ENCODE measurements around the gene PTCD1. TPM values are rescaled to one million over a fixed set of nuclear protein-coding genes. Genes with fewer than 3 reads are reported as not detected.

PTCD1 gene
- total and polyA plus RNA-seq, 2 experiments from 2014 or later: 12.2 to 13.4 TPM

DNA sequence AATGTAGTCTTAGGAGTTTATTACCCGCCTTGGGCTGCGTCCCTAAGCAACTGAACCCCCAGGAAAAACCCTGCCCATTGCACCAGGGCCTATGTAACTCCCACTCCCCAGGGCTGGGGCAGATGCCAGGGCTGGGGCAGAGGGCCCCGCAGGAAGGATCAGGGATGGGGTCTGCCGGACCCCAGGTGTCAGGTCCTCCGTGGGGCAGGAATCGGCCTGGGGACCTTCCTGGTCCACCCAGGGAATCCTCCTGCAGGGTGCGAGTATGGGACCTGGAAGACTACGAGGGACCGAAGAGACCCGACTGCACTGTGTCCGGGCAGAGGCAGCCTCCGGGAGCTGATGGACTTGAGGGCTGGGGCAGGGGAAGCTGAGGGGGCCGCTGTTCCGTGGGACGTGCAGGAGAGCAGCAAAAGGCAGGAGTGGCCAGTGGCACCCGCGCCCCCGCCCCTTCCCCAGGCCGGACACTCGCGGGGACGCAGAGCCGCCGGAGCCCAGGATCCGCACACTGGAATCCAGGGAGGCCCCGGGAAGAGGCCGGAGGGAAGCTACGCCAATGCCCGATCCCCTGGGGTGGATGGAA lies 29.8 kb upstream of the PTCD1 start:
- H4K20me1 ChIP-seq (replicated peaks; ENCODE audit: insufficient read depth): peaks cover 8% of the 10 kb centered on the region
- no peak overlapping the region for H3K4me3 ChIP-seq
- H2AFZ ChIP-seq: no peak overlapping the region
- no peaks in the 10 kb centered on the region; the same call in 1 of the 2 replicates for H3K36me3 ChIP-seq (ENCODE audit: insufficient read depth)
- H3K79me2 ChIP-seq (replicated peaks; ENCODE audit: insufficient read depth): peaks cover 30% of the 10 kb centered on the region
- ATAC-seq (no peak), DNase-seq (ENCODE audit: low spot score) (no peak)
- H3K27ac ChIP-seq (ENCODE audit: low read depth): no peak overlapping the region
- H3K4me1 ChIP-seq (ENCODE audit: insufficient read depth): peaks cover 13% of the 10 kb centered on the region
- Mint-ChIP-seq H3K27me3 (ENCODE audit: insufficient read depth, low read depth, poor library complexity) (peaks cover 17% of the 10 kb centered on the region), H3K36me3 (ENCODE audit: low read depth) (peaks cover 15% of the 10 kb centered on the region), H3K4me3 (no peak overlapping the region), H3K27ac (no peak overlapping the region), H3K4me1 (peaks cover 15% of the 10 kb centered on the region), H3K9me3 (peaks cover 2% of the 10 kb centered on the region; the same call in 1 of the 3 replicates)
- no peaks in the 10 kb centered on the region for H3K9me2 ChIP-seq (ENCODE audit: insufficient read depth)
- TF ChIP-seq STAT1 (IDR thresholded peaks at IDR 0.05; ENCODE audit: unreplicated experiment) (no peak), ZNF114 (CRISPR knock-in tag; IDR thresholded peaks at IDR 0.05) (no peak), CREB1 (CRISPR knock-in tag; IDR thresholded peaks at IDR 0.05; ENCODE audit: low read depth) (no peak), EZH2 (IDR thresholded peaks at IDR 0.05; ENCODE audit: low read depth, unreplicated experiment) (no peak), POLR2AphosphoS5 (IDR thresholded peaks at IDR 0.05; ENCODE audit: low read depth) (no peak), ZNF331 (CRISPR knock-in tag; IDR thresholded peaks at IDR 0.05; ENCODE audit: low read depth) (no peak), EZH2phosphoT487 (IDR thresholded peaks at IDR 0.05; ENCODE audit: unreplicated experiment) (no peak)
- TF ChIP-seq, protein P1, sequence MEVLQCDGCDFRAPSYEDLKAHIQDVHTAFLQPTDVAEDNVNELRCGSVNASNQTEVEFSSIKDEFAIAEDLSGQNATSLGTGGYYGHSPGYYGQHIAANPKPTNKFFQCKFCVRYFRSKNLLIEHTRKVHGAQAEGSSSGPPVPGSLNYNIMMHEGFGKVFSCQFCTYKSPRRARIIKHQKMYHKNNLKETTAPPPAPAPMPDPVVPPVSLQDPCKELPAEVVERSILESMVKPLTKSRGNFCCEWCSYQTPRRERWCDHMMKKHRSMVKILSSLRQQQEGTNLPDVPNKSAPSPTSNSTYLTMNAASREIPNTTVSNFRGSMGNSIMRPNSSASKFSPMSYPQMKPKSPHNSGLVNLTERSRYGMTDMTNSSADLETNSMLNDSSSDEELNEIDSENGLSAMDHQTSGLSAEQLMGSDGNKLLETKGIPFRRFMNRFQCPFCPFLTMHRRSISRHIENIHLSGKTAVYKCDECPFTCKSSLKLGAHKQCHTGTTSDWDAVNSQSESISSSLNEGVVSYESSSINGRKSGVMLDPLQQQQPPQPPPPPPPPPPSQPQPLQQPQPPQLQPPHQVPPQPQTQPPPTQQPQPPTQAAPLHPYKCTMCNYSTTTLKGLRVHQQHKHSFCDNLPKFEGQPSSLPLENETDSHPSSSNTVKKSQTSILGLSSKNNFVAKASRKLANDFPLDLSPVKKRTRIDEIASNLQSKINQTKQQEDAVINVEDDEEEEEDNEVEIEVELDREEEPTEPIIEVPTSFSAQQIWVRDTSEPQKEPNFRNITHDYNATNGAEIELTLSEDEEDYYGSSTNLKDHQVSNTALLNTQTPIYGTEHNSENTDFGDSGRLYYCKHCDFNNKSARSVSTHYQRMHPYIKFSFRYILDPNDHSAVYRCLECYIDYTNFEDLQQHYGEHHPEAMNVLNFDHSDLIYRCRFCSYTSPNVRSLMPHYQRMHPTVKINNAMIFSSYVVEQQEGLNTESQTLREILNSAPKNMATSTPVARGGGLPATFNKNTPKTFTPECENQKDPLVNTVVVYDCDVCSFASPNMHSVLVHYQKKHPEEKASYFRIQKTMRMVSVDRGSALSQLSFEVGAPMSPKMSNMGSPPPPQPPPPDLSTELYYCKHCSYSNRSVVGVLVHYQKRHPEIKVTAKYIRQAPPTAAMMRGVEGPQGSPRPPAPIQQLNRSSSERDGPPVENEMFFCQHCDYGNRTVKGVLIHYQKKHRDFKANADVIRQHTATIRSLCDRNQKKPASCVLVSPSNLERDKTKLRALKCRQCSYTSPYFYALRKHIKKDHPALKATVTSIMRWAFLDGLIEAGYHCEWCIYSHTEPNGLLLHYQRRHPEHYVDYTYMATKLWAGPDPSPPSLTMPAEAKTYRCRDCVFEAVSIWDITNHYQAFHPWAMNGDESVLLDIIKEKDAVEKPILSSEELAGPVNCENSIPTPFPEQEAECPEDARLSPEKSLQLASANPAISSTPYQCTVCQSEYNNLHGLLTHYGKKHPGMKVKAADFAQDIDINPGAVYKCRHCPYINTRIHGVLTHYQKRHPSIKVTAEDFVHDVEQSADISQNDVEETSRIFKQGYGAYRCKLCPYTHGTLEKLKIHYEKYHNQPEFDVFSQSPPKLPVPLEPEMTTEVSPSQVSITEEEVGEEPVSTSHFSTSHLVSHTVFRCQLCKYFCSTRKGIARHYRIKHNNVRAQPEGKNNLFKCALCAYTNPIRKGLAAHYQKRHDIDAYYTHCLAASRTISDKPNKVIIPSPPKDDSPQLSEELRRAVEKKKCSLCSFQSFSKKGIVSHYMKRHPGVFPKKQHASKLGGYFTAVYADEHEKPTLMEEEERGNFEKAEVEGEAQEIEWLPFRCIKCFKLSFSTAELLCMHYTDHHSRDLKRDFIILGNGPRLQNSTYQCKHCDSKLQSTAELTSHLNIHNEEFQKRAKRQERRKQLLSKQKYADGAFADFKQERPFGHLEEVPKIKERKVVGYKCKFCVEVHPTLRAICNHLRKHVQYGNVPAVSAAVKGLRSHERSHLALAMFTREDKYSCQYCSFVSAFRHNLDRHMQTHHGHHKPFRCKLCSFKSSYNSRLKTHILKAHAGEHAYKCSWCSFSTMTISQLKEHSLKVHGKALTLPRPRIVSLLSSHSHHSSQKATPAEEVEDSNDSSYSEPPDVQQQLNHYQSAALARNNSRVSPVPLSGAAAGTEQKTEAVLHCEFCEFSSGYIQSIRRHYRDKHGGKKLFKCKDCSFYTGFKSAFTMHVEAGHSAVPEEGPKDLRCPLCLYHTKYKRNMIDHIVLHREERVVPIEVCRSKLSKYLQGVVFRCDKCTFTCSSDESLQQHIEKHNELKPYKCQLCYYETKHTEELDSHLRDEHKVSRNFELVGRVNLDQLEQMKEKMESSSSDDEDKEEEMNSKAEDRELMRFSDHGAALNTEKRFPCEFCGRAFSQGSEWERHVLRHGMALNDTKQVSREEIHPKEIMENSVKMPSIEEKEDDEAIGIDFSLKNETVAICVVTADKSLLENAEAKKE (CRISPR knock-in tag; IDR thresholded peaks at IDR 0.05): no peak
- TF ChIP-seq, protein P2, sequence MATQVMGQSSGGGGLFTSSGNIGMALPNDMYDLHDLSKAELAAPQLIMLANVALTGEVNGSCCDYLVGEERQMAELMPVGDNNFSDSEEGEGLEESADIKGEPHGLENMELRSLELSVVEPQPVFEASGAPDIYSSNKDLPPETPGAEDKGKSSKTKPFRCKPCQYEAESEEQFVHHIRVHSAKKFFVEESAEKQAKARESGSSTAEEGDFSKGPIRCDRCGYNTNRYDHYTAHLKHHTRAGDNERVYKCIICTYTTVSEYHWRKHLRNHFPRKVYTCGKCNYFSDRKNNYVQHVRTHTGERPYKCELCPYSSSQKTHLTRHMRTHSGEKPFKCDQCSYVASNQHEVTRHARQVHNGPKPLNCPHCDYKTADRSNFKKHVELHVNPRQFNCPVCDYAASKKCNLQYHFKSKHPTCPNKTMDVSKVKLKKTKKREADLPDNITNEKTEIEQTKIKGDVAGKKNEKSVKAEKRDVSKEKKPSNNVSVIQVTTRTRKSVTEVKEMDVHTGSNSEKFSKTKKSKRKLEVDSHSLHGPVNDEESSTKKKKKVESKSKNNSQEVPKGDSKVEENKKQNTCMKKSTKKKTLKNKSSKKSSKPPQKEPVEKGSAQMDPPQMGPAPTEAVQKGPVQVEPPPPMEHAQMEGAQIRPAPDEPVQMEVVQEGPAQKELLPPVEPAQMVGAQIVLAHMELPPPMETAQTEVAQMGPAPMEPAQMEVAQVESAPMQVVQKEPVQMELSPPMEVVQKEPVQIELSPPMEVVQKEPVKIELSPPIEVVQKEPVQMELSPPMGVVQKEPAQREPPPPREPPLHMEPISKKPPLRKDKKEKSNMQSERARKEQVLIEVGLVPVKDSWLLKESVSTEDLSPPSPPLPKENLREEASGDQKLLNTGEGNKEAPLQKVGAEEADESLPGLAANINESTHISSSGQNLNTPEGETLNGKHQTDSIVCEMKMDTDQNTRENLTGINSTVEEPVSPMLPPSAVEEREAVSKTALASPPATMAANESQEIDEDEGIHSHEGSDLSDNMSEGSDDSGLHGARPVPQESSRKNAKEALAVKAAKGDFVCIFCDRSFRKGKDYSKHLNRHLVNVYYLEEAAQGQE (IDR thresholded peaks at IDR 0.05; ENCODE audit: unreplicated experiment): no peak
- TF ChIP-seq, protein P3, sequence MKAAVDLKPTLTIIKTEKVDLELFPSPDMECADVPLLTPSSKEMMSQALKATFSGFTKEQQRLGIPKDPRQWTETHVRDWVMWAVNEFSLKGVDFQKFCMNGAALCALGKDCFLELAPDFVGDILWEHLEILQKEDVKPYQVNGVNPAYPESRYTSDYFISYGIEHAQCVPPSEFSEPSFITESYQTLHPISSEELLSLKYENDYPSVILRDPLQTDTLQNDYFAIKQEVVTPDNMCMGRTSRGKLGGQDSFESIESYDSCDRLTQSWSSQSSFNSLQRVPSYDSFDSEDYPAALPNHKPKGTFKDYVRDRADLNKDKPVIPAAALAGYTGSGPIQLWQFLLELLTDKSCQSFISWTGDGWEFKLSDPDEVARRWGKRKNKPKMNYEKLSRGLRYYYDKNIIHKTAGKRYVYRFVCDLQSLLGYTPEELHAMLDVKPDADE (IDR thresholded peaks at IDR 0.05): no peak
- no peak overlapping the region for H3K4me2 ChIP-seq
- no peaks in the 10 kb centered on the region for H3K27me3 ChIP-seq (ENCODE audit: insufficient read depth)
- H3F3A ChIP-seq (replicated peaks; ENCODE audit: low read depth): 0 out of 2 replicates have a peak, but pooled peaks cover 8% of the 10 kb centered on the region

Data from GM23338 (cell line).